ENCODE results near the gene CLASRP. TPM values are rescaled to one million over a fixed set of nuclear protein-coding genes. Genes with fewer than 3 reads are reported as not detected.
A peak's percentile ranks its signal among the peaks of the same experiment; 100 is the strongest.
"Not testable (repeated sequence)": the region's sequence is repeated elsewhere in the genome, so short reads cannot be mapped to it uniquely, and the experiment has no call there.

Gene CLASRP
- total RNA-seq, 1 donor from 2014 or later, result 119 TPM

DNA sequence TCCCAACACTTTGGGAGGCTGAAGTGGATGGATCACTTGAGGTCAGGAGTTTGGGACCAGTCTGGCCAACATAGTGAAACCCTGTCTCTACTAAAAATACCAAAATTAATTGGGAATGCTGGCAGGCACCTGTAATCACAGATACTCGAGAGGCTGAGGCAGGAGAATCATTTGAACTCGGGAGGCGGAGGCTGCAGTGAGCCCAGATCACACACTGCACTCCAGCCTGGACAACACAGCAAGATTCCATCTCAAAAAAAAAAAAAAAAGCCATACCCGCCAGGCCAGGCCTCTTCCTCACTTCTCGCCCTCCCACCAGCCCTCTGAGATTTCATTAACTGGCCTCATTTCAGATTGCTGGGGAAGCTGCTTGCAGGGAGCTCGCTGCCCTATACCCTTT, 45.3 kb upstream of the CLASRP start:
- DNase-seq (ENCODE audit: low read depth, low spot score), result no peak
- TF ChIP-seq, protein P1, sequence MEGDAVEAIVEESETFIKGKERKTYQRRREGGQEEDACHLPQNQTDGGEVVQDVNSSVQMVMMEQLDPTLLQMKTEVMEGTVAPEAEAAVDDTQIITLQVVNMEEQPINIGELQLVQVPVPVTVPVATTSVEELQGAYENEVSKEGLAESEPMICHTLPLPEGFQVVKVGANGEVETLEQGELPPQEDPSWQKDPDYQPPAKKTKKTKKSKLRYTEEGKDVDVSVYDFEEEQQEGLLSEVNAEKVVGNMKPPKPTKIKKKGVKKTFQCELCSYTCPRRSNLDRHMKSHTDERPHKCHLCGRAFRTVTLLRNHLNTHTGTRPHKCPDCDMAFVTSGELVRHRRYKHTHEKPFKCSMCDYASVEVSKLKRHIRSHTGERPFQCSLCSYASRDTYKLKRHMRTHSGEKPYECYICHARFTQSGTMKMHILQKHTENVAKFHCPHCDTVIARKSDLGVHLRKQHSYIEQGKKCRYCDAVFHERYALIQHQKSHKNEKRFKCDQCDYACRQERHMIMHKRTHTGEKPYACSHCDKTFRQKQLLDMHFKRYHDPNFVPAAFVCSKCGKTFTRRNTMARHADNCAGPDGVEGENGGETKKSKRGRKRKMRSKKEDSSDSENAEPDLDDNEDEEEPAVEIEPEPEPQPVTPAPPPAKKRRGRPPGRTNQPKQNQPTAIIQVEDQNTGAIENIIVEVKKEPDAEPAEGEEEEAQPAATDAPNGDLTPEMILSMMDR (conservative IDR thresholded peaks at IDR 0.05), result no peak
- H3K4me3 Mint-ChIP-seq, result no peak overlapping the region
- H3K4me1 Mint-ChIP-seq, result no peaks in the 10 kb centered on the region
- no peaks in the 10 kb centered on the region for H3K27me3 Mint-ChIP-seq (ENCODE audit: low read depth)
- no peaks in the 10 kb centered on the region for H3K36me3 Mint-ChIP-seq (ENCODE audit: low read depth)
- H3K27ac Mint-ChIP-seq (ENCODE audit: unreplicated experiment), result no peak overlapping the region
- H3K9me3 Mint-ChIP-seq, result no peaks in the 10 kb centered on the region

DNA sequence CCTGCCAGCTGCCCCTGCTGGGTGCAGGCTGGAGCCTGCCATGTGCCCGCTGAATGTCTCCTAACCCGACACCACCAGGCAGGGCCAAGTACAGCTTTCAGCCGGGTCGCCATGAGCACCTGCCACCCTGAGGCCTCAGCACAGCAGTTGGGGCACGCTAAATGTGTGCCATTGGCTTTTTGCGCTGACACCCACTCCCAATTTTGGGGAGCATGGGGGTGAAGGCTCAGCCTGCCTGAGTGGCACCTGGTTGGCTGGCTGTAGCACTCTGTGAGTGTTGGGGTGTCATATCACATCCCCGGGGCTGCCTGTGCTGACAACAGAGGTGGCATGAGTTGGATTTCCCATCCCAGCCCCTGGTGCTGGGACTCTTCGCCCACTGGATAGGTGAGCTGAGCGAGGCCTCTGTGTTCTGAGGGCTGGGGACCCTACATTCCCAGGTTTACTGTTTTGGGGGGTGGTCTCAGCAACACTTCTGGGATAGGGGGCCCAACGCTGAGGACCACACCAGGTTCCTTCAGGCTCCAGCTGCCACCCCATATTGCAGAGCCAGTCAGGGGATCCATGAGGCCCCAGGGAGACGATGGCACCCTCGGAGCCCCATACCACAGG, 44.8 kb upstream of the CLASRP start:
- no peak for DNase-seq (ENCODE audit: low read depth, low spot score)
- TF ChIP-seq, protein P1 (conservative IDR thresholded peaks at IDR 0.05), result no peak
- Mint-ChIP-seq H3K4me1 (no peaks in the 10 kb centered on the region), H3K27me3 (ENCODE audit: low read depth) (no peaks in the 10 kb centered on the region), H3K9me3 (no peaks in the 10 kb centered on the region), H3K36me3 (ENCODE audit: low read depth) (no peaks in the 10 kb centered on the region), H3K4me3 (no peak overlapping the region), H3K27ac (ENCODE audit: unreplicated experiment) (no peak overlapping the region)

DNA sequence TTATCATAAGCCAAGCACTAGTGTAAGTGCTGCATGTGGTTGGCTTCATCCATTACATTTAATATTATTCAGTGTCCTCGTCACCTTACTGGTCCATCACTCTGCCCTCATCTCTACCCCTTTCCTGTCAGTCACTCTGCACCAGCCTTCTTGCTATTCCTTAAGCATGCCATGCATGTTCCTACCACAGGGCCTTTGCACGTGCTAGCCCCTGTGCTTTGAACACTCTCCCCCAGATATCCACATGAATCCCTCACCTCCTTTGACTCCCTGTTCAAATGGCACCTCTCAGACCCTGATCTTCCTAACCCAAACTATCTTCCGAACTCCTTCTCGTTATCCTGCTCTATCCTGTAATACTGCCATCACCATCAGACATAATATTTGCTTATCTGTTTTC, 40.8 kb upstream of the CLASRP start:
- Mint-ChIP-seq H3K9me3 (no peaks in the 10 kb centered on the region), H3K27me3 (ENCODE audit: low read depth) (peaks cover 8% of the 10 kb centered on the region), H3K27ac (ENCODE audit: unreplicated experiment) (no peak overlapping the region), H3K4me3 (no peak overlapping the region), H3K4me1 (peaks cover 8% of the 10 kb centered on the region), H3K36me3 (ENCODE audit: low read depth) (no peaks in the 10 kb centered on the region)
- no peak for DNase-seq (ENCODE audit: low read depth, low spot score)
- TF ChIP-seq, protein P1 (conservative IDR thresholded peaks at IDR 0.05), result no peak

DNA sequence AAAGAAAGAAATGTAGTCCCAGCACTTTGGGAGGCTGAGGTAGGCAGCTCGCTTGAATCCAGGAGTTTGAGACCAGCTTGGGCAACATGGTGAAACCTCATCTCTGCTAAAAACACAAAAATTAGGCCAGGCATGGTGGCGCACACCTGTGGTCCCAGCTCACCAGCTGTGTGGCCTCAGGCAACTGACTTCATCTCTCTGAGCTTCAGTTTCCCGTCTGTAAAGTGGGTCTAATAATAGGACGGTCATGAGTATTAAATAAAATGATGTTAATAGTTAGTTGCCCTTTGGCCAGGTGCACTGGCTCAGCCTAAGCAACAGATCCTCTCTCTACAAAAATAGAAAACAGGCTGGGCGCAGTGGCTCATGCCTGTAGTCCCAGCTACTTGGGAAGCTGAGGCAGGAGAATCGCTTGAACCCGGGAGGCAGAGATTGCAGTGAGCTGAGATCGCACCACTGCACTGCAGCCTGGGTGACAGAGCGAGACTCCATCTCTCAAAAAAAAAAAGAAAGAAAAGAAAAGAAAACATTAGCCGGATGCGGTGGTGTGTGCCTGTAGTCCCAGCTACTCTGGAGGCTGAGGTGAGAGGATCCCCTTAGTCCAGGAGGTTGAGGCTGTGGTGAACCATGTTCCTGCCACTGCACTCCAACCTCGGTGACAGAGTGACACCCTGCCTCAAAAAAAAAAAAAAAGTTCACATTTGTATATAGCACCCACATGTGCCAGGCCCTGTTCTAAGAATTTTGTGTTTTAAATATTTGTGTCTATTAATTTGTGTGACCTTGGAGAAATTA, 39.5 kb upstream of the CLASRP start:
- H3K27ac Mint-ChIP-seq (ENCODE audit: unreplicated experiment); DNase-seq (ENCODE audit: low read depth, low spot score); H3K27me3 Mint-ChIP-seq (ENCODE audit: low read depth); H3K4me1 Mint-ChIP-seq; H3K36me3 Mint-ChIP-seq (ENCODE audit: low read depth); H3K9me3 Mint-ChIP-seq: not testable (repeated sequence)
- H3K4me3 Mint-ChIP-seq, result peak overlapping the region; percentile 88

DNA sequence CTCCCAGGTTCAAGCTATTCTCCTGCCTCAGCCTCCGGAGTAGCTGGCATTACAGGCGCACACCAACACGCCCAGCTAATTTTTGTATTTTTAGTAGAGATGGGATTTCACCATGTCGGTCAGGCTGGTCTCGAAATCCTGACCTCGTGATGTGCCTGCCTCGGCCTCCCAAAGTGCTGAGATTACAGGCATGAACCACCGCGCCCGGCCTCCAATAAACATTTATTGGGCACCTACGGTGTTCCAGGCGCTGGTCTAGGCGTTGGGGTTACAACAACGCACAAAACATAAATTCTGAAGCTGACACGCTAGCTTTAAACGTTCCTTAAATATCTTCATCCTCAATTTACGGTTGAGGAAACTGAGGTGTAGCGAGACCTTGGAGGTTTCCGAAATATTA, 38.2 kb upstream of the CLASRP start:
- H3K27ac Mint-ChIP-seq (ENCODE audit: unreplicated experiment); H3K27me3 Mint-ChIP-seq (ENCODE audit: low read depth); H3K4me1 Mint-ChIP-seq; H3K36me3 Mint-ChIP-seq (ENCODE audit: low read depth); H3K9me3 Mint-ChIP-seq; DNase-seq (ENCODE audit: low read depth, low spot score): not testable (repeated sequence)
- H3K4me3 Mint-ChIP-seq, result peak overlapping the region; percentile 88

DNA sequence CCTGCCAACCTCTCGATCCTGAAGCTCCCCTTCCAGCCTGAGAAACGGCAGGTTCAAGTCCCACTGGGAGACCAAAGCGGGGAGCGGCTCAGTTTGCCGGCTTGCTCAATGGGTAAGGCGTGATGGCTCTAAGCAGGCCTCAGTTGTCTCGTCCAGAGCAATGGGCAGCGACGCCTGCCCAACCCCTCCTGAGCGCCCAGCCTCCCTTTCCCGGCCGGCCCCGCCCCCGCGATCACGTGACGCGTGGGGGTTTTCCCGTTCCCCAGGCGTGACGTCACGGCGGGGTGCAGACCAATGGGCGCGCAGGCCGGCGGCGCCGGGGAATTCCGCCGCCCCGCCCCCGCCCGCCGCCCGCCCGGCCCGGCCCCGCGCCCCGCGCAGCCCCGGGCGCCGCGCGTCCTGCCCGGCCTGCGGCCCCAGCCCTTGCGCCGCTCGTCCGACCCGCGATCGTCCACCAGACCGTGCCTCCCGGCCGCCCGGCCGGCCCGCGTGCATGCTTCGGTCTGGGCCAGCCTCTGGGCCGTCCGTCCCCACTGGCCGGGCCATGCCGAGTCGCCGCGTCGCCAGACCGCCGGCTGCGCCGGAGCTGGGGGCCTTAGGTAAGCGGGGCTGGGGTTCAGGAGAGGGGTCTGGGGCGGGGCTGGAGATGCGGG, 37.6 kb upstream of the CLASRP start, which contains the start of gene RELB:
Gene RELB, plus strand, starts transcription at position 378 of the 653 bp plus-strand sequence. Its CDS starts 116 bp downstream, at position 494.
- peaks cover 8% of the 10 kb centered on the region for H3K27me3 Mint-ChIP-seq (ENCODE audit: low read depth)
- peak within 1 kb of the TSS; percentile 98 for H3K4me3 Mint-ChIP-seq
- no peaks in the 10 kb centered on the region for H3K9me3 Mint-ChIP-seq
- peak; percentile 93 for DNase-seq (ENCODE audit: low read depth, low spot score)
- no peaks in the 10 kb centered on the region for H3K36me3 Mint-ChIP-seq (ENCODE audit: low read depth)
- peaks cover 8% of the 10 kb centered on the region for H3K4me1 Mint-ChIP-seq
- H3K27ac Mint-ChIP-seq (ENCODE audit: unreplicated experiment), result peak within 1 kb of the TSS; percentile 93
- TF ChIP-seq, protein P1 (conservative IDR thresholded peaks at IDR 0.05), result no peak
